A673 (cell line): ENCODE results near the gene IL1RAPL2.

Source experiments
- CTCF ChIP-seq: fragments of 300-800, 200-600 bp; sonication (generic); conservative IDR thresholded peaks from 2 replicates; pipeline ENCODE4 v1.5.1; 2017; ENCODE audit warnings: low read depth, mild to moderate bottlenecking, antibody characterized with exemption, low read length, moderate library complexity, mixed read lengths
- EZH2 ChIP-seq: fragments of 200-600 bp; sonication (generic); IDR thresholded peaks from 2 replicates; pipeline ENCODE4 v1.6.1; 2017; ENCODE audit warnings: borderline replicate concordance, low read depth, mild to moderate bottlenecking, mixed read lengths, antibody characterized with exemption, low read length; ENCODE audit not compliant: poor library complexity, severe bottlenecking

DNA sequence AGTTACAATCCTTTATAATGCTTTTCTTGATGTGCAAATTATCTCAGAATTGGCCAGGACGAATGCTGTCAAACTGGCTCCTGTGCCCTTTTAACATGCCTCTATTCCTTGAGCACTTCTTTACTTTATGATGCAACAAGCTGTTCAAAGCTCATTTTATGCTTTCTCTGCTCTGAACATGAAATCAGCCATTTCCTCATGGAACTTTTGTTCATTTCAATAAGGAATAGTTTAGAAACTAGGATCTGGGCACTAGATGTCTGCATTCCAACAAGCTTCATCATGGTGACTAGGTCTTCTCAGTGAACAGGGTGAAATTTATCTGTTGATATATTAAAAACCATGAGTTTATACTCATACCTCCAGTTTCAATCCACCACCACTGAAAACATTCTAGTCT, 741.8 kb downstream of the IL1RAPL2 start:
- TF ChIP-seq CTCF: no peak
- no peak for TF ChIP-seq EZH2
